COR-L47 (cell line): ENCODE results near the gene TRIM32.

Experiments
- DNase-seq: peaks from one replicate; lab custom pipeline; 2025; lab: John Stamatoyannopoulos, UW

Gene TRIM32

DNA sequence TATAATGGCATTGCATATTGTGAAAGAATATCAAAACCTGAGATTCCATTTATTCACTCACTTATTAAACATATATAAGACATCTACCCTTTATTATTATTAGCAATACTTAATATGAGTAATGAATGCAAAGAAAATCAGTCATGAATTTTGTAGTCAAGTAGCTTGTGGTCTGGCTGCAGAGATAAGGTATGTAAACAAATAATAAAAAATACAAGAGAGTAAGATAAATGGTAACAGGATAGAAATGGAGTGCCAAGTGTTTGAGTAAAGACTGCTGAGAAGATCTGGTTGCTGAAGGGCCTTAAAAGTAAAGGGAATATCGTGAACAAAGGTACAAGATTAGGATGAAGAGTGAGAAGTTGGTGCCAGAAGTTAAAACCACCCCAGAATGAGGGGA is 18.4 kb downstream of the TRIM32 start:
- DNase-seq = no peak

DNA sequence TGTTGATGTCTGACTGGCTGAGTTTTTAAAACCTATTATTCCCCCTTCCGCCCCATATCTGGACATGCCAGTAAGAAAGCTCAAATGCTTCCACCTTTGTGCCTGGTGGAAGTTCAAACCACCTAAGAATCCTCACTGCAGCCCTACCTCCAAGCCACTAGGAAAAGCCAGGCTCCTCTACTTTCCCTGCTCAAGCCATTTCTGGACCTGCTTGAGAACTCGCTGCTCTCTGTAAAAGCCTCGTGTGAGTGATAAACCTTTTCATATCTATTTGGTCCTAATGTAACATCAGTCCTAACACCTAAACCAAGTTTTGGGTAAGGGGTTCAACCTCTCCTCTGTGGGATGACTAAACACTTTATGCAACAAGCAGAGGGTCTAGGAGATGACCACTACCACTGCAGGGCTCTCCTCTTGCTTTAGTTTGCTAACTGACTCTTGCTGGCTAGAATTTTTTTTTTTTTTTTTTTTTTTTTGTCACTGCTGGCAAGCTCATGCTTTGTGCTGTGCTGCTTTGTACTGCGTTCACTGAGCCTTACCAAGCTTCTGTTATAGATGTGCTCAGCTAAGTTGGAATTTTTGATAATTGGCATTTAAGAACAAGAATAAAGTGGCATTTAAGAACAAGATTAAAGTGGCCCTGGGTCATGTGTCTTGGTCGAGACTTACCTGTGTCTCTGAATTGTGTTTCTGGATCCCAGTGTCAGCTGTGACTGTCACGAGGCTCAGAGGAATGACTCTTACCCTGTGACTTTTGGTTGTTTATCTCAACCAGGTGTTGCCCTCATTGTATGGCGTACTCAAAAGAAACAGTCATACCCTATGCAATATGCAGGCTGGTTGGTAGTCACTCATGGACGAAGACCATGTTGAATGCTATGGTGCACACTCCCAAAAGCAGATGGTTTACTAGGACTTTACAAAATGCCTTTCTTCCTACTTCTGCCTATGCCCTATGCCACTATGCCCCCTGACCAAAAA is 19.5 kb downstream of the TRIM32 start:
- DNase-seq = no peak

DNA sequence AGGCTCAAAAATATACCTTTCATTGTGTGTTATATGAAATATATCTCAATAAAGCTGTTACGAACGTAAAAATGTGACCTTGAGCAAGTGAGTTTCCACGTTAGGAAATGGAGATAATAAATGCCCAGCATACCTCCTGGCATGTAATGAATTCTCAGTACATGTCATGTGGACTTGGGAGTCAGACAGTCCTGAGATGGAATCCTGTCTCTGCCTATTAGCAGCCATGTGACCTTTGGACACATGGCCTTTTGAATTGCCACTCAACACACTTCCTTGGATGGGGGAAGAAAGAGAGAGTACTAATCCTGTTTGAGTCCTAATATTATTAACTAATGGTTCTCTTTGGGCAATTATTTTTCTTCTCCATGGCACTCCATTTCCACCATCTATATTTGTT is 25.7 kb downstream of the TRIM32 start:
- no peak for DNase-seq

DNA sequence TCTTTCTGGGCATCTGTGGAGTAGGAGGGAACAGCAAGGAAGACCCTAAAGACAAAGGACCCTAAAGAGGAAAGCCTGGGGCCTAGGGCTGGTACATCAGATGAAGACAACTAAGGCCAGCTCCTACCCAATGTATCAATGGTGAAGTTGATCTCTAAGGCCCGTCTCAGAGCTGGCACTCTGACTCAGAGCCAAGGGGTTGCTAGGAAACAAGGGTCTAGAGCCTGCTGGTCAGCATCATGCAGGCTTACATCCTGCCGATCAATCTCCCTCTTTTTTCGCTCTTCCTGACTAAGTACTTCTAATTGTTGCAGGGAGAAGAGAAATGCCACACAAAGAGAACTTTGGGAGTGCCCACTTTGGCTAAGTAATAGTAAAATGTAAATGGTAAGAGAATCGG is 26.2 kb downstream of the TRIM32 start:
- DNase-seq = peak; percentile 12

DNA sequence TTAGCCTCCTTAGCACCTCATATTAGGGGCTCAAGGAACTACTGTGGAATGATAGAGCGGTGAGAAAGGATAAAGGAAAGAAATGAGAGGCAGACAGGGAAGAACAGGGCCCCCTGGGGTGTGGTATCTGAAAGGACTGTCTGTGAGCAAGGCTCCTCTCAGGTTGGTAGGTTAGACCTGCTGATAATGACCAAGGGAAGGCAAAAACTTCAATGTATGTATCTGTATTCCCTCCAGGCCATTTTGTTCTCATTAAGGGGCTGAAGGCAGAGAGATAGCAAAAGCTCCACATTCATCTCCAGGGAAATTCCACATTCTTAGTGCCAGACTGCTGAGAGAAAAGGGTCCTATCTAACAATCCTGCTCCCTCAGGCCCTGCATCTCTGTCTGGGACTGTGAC is 28.6 kb downstream of the TRIM32 start:
- DNase-seq = no peak

DNA sequence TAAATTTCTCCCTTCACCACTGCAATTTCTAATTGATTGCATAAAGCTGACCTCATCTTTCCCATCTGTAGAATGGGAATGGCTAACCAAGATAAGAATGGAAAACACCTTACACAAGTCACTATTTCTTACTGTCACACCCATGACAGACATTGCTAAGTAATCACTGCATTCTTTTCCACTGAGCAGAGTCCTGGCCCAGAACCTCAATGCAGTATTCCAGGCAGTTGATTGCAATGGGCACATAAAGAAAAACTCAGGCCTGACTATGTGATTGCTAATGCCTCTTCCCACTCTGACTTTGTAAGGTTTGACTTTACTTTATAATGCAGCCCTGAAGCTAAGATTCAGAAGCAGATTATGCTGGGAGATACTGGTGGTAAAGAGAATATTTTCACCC is 29.3 kb downstream of the TRIM32 start:
- DNase-seq = no peak

DNA sequence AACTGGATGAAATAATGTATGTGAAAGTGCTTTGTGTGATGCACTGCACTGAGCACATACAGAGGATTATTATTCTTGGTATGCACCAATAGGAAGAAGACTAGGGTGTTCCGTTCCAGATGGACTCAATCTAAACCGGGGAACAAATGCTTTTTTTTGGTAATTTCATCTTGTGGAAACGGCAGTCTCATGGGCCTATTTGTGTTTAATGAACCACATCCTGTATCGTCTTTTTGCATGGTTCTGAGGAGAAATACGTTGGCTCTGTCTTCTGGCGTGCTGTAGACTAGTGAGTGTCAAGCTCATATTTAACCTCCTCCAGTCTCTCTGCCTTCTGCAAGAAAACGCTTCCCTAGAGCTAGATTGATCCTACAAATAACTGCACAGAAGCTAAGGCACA is 30.0 kb downstream of the TRIM32 start:
- no peak for DNase-seq

DNA sequence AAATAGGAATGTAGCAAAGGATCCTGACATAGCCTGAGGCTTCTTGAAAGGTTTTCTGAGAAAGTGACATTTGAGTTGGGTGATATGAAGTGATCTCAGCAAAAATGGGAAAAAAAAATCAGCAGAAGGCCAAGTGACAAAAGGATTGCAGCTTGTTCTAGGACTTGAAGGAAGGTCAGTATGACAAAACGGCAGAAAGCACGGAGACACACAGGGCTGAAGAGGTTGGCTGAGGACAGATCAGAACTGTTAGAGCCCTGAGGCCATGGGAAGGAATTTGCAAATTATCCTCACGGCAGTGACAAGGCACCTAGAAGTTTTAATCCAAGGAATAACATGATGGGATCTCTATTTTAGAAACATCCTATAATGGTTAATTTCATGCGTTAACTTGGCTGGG is 31.0 kb downstream of the TRIM32 start:
- no peak for DNase-seq

DNA sequence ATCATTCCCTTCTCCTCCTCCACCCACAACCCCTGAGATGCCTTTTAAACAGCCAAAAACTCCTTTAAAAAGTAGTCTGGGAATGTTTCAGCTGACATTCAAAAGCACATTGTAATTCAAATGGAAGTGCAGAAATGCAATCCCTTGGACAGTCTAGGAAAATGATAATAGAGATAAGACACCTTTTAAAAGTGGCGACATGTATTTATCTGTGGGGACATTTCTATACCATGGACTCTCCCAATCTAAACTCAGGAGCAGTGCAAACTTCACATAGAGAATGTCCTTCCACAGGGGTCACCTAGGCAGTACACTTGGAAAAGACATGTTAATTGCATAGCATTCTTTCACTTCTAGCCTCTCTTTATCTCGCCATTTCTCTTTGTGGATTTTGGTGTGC is 33.0 kb downstream of the TRIM32 start:
- DNase-seq = no peak

DNA sequence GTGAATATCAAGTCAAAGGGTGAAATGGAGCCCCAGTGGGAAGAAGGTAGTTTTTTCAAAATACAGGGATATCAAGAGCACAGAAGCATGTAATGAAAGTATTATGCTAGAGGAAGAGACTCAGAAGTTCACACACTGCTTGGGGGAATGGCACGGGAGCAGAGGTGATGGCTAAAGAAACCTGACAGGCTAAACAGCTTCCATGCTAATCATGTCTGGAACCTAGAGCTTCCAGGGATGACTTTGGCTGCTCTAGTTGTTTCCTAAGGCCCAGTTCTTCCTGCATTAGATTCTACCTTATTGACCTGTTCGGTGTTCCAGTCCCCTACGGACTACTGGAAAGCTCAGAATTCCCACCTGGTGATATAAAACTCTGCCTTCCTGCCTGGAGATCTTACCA is 34.3 kb downstream of the TRIM32 start:
- DNase-seq = no peak

DNA sequence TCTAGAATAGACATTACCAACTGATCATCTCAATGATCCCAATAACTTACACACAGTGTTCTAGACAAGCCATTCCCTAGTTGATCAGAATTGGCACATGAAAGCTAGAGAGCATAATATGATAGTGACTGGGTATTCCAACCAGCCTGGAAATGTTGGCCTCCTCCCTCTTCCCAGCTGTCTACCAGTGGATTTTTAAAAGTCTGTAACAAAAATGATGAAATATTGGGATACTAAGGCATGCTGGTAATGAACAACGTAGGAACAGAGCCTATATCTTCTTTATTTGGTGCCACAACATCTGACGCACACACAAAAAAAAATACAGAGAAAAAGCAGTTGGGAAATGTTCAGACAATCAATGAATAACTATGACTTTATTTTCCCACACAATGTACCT is 34.8 kb downstream of the TRIM32 start:
- no peak for DNase-seq

DNA sequence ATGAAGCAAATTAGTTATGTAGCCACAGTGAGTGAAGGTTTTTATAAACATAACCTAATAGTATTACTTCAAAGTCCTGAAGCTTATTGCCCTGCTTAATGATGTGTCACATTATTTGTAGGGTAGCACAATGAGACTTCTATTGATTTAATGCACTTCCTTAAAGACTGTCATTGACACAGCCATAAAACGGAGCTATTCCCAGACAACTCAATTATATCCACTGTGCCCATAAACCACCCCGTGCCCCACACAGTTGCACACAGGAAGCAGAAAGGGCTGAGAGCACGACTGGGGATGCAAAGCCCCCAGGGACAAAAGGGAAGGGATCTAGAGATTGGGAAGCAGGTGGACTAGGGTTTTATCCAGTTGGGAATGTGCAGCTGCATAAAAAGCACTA is 37.0 kb downstream of the TRIM32 start:
- DNase-seq = no peak

DNA sequence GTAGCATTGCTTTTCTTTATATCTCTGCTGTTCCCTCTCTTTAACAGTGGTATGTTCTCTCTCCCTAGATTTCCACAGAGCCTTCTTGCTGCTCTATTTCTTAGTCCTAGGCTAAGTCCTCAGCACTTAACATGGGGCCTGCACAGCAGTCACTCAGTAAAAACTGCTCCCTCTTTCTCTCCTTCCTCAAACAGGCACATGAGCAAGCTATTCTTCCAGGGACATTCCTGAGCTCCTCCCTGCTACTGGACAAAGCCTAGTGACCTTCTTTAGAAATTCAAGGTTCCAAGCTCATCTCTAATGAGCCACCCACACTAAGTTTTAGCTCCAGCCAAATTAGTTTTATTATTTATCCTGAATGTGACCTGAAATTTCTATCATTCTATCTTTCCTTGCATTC is 39.5 kb downstream of the TRIM32 start:
- no peak for DNase-seq

DNA sequence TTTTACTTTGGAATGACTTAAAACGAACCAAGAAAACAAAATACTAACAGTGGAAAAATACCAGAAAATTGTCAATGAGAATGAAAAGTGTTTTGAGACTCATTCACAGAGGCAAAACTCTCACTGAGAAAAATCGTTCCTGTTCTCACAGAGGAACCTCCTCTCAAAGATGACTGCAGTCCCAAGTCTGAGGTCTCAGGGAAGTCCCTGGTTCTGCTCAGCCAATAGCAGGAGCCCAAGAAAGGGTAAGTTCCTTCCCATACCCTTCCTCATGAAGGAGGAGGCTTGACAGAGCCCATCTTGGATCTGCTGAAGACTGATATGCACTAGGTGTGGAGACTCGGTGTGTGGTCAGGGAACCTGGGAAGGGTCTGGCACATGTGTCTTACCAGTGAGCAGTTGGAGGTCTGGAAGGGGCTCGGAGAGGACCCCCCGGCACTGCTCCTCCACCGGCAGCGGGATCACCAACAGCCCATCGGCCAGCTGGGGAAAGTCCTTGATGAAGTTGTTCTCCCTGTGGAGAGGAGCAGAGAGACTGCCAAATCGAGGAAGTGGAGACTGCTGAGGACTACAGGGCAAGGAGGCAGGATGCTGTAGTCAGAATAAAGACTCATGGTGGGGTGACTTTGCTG is 46.0 kb downstream of the TRIM32 start:
- no peak for DNase-seq

DNA sequence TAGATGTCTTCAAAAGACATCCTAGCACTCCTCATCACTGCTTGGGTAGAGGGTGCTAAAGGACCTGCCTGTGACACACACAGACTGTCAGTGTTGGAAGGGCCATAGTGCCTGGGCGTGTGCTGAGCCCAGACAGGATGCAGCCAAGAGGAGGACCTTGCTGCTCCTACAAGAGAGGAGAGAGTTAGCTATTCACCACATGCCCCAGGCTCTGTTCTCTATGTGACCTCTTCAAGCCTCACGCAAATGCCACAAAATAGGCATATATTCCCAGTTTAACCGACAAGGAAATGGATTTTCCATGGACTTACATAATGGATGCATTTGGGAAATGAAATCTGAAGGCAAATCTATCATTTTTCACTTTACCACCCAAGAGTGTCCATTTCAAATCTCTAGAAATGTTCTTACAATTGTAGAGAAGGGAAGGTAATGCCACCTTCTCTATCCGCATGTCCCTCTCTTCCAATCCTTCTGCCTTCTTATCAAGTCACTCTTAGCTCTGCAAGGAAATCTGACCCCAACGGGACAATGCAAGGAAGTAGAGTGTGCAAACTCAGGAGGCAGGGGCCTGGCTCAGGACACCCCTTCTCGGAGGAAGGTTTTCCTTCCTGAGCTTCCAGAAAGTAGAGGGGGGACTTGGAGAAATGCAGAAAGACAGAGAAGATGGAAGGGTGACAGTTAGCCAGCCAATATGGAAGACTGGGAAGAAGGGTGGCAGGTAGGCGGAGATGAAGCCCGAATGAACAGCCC is 49.5 kb downstream of the TRIM32 start:
- no peak for DNase-seq

DNA sequence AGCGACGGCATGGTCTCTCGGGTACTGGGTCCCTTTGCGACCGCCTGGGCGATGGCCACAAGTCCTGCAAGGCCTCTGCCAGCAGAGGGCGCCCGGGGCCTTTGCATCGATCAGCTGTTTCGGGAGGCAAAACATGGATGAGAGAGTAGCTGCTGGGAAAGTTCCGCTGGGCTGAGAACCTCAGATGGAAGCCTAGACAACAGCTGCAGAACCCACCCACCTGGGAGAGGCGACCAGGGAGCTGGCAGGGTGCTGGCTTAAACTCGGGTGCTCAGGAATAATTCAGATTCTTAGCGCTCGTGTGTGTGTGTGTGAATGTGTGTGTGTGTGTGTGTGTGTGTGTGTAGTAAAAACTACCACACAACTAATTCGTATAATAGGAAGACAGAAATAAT is 50.0 kb downstream of the TRIM32 start:
- DNase-seq = peak; percentile 81

DNA sequence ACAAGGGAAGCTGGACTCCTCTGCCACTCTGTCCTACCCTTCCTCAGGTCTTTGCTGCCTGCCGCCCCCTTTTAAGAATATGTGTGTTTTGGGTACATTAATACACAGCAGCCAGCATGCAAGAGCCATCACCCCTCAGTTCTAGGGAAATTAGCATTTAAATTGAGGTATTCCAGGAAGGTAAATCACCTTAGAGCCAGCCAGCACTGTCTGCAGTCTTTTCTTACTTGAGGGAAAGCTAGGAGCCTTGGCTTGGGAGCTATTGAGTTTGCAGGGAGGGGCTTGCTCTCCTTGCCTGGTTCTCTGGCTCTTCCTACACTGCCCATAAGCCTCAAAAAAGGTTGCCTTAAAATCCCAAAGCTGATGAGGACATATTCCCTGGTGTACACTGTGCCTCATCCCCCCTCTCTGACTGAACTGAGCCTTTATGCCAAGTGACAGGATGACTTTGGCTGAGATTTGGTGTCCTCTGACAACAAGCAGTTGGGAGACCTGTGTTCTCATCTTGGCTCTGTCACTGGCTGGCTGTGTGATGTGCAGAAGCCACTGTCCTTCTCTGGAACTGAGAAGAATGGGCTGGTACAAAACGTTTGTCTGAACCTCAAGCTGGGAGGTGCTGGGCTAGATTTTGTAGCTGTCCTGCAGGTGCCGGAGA is 54.1 kb downstream of the TRIM32 start:
- DNase-seq = no peak

DNA sequence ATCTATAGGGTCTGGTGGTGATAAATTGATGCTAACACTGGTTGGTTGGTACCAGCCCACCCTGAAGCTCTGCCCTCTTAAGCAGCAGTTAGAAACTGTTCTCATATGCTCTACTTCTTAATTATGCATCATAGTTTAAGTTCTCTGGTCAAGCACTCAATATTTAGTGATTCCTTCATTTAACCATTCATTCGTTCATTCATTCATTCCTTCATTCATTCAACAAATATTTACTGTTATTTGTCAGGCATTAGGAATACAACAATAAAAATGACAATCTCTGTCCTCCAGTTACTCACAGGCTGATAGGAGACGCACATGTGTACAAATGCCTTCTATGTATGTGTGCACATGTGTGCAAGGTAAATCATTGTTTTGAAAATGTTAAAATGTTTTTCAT is 54.6 kb downstream of the TRIM32 start:
- no peak for DNase-seq

DNA sequence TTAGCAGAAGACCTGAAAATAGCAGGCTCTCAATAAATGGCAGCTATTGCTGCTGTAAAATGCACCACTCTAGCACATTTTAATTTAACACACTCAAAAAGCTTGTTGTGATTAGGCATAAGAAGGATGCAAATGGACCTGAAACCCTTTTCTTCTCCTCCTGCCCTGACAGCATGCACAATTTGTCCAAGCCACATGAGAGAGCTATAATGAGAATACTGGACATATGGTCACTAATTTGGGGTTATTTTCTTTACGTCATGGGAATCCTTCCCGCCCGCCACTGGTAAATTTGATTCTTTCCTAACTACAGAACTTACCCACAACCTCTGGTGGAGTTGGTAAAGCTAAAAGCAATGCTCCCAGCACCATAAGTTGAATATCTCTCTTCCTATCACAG is 62.1 kb downstream of the TRIM32 start:
- DNase-seq = no peak

DNA sequence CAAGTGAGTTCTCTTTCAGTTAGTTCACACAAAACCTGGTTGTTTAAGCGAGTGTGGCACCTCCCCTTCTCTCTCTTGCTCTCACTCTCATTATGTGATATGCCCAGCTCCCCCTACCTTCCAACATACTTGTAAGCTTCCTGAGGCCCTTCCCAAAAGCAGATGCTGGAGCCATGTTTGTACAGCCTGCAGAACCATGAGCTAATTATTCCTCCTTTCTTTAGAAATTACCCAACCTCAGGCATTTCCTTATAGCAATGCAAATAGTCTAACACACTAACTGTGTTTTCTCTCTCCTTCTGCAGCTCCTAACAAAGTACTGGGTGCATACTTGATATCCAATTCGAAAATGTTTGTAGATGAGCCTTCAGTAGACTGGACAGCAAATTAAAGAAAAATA is 62.7 kb downstream of the TRIM32 start:
- no peak for DNase-seq

DNA sequence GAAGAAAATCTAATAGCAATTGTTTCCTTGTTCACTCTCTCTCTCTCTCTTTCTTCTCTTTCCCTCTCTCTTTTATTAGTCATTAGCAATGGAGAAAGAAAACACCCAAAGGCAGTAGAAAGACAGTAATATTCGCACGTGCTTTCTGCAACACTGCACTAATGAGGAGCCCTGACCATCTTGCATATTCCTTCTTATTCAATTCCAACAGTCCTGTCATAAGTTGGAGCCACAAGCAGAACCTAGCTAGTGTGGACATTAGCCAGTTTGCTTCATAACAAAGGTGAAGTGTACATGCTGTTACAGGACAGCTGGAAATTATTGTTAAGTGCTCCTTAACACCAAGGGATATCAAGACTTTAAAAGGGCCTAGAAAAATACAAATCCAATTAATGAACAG is 63.4 kb downstream of the TRIM32 start:
- no peak for DNase-seq
